ENCODE data around the gene EIF2D.

DNA sequence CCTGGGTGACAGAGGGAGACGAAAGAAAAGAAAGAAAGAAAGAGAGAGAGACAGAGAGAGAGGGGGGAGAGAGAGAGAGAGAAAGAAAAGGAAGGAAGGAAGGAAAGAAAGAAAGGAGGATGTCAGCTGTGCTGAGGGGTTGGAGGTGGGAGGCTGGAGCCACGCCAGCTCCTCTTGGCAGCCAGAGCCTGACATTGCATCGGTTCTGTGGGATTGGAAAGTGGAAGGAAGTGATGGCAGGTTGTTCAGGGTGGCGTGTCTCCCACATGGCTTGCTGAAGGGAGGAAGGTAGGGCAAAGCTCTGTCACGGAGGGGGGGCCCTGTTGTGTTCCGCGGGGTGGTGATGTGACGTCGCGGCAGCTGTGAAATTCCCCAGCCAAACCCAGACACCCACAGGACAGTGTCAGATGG is 30.7 kb downstream of the EIF2D start:
- no peak for TF ChIP-seq POLR2A (IDR thresholded peaks at IDR 0.05; ENCODE audit: low read depth, low read length)
- TF ChIP-seq POLR2AphosphoS5 (IDR thresholded peaks at IDR 0.05; ENCODE audit: low read depth, low read length): no peak
- TF ChIP-seq TAF1 (IDR thresholded peaks at IDR 0.05; ENCODE audit: borderline replicate concordance, low read depth, low read length): no peak
